GM12874 (cell line): ENCODE measurements around the gene SKP1.

Source experiments
- CTCF ChIP-seq: IDR thresholded peaks from 2 replicates; pipeline ENCODE4 v1.5.1; 2011; ENCODE audit warnings: low read depth, mild to moderate bottlenecking, control low read depth, low read length, moderate library complexity; ENCODE audit not compliant: insufficient read depth

SKP1 gene

GRCh38 chr5:134132372-134133187 lies 44.2 kb downstream of the SKP1 start:
- peak; percentile 52 for TF ChIP-seq CTCF

- no peak for TF ChIP-seq CTCF
These were observed 45.0 kb downstream of the SKP1 start for GRCh38 chr5:134131578-134132350.

GRCh38 chr5:134131165-134131564 lies 45.6 kb downstream of the SKP1 start:
- no peak for TF ChIP-seq CTCF

GRCh38 chr5:134130239-134130945 lies 46.4 kb downstream of the SKP1 start:
- no peak for TF ChIP-seq CTCF

GRCh38 chr5:134129411-134130238 lies 47.1 kb downstream of the SKP1 start:
- no peak for TF ChIP-seq CTCF

GRCh38 chr5:134128648-134128995 lies 48.1 kb downstream of the SKP1 start:
- TF ChIP-seq CTCF: no peak
